Esophagus squamous epithelium (tissue), 4 donors: ENCODE data around the gene RFX2.

Experiments
- POLR2A ChIP-seq, 4 donors: fragments of 450-650 bp; IDR thresholded peaks; one replicate each; pipeline ENCODE4 v1.6.1; 2017; ENCODE audit warnings: antibody characterized with exemption in 4 of 4, mild to moderate bottlenecking in 4 of 4, moderate library complexity in 3 of 4
- TF ChIP-seq, protein P1 (sequence below), 6 experiments: fragments of 450-650 bp in 4 of 6; fragments of 200-600 bp in 2 of 6; sonication (generic) in 2 of 6; IDR thresholded peaks; one replicate each; pipeline ENCODE4 v1.5.1; 2016 to 2019; ENCODE audit warnings: antibody characterized with exemption in 6 of 6, mild to moderate bottlenecking in 4 of 6, moderate library complexity in 4 of 6

- TF ChIP-seq, protein P1, sequence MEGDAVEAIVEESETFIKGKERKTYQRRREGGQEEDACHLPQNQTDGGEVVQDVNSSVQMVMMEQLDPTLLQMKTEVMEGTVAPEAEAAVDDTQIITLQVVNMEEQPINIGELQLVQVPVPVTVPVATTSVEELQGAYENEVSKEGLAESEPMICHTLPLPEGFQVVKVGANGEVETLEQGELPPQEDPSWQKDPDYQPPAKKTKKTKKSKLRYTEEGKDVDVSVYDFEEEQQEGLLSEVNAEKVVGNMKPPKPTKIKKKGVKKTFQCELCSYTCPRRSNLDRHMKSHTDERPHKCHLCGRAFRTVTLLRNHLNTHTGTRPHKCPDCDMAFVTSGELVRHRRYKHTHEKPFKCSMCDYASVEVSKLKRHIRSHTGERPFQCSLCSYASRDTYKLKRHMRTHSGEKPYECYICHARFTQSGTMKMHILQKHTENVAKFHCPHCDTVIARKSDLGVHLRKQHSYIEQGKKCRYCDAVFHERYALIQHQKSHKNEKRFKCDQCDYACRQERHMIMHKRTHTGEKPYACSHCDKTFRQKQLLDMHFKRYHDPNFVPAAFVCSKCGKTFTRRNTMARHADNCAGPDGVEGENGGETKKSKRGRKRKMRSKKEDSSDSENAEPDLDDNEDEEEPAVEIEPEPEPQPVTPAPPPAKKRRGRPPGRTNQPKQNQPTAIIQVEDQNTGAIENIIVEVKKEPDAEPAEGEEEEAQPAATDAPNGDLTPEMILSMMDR (IDR thresholded peaks at IDR 0.05): no peak
- TF ChIP-seq POLR2A (IDR thresholded peaks at IDR 0.05): no peak
Observed at GRCh38 chr19:6088602-6089049, 21.7 kb downstream of the RFX2 start.
